T-helper 2 cell treated with Interferon-gamma antibody and Interleukin-4, amounts not matched to agents 5 μg/mL and 100 μg/mL, for 36 hours (primary cell): ENCODE measurements around the gene CHD9NB.

Experiments
- DNase-seq: peaks from one replicate; pipeline ENCODE4 v3.0.0; 2021; ENCODE audit warnings: low spot score
- H3K27ac Mint-ChIP-seq: one replicate; pipeline ENCODE4 v1.8.0; 2021; ENCODE audit warnings: mild to moderate bottlenecking, mixed read lengths
- H3K27me3 Mint-ChIP-seq: one replicate; pipeline ENCODE4 v1.8.0; 2021; ENCODE audit warnings: low read depth, mixed read lengths
- H3K36me3 Mint-ChIP-seq: one replicate; pipeline ENCODE4 v1.8.0; 2021; ENCODE audit warnings: low read depth, mixed read lengths
- H3K4me1 Mint-ChIP-seq: one replicate; pipeline ENCODE4 v1.8.0; 2021; ENCODE audit warnings: low read depth, mixed read lengths
- H3K4me3 Mint-ChIP-seq: one replicate; pipeline ENCODE4 v1.8.0; 2022; ENCODE audit warnings: mild to moderate bottlenecking, moderate library complexity, mixed read lengths
- H3K9me3 Mint-ChIP-seq: one replicate; pipeline ENCODE4 v1.8.0; 2021; ENCODE audit warnings: mixed read lengths

CHD9NB gene

DNA sequence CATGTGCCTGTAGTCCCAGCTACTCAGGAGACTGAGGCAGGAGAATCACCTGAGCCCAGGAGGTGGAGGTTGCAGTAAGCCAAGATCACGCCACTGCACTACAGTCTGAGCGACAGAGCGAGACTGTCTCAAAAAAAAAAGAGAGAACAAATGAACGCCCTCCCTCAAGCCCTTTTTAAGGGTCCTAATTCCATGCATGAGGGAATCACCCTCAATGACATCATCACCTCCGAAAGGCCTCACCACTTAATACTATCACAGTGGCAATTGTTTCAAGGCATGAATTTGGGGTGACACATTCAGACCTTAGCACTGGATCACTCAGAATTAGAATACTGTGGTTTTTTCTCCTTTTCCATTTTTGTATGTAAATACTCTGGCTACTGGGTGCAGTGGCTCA is 57.8 kb downstream of the CHD9NB start:
- no peak overlapping the region for H3K27ac Mint-ChIP-seq
- no peak for DNase-seq
- no peaks in the 10 kb centered on the region for H3K27me3 Mint-ChIP-seq
- H3K9me3 Mint-ChIP-seq: no peaks in the 10 kb centered on the region
- H3K4me3 Mint-ChIP-seq: no peak overlapping the region
- no peaks in the 10 kb centered on the region for H3K36me3 Mint-ChIP-seq
- no peaks in the 10 kb centered on the region for H3K4me1 Mint-ChIP-seq

- no peaks in the 10 kb centered on the region for H3K36me3 Mint-ChIP-seq
- no peak overlapping the region for H3K27ac Mint-ChIP-seq
- no peaks in the 10 kb centered on the region for H3K27me3 Mint-ChIP-seq
- DNase-seq: no peak
- H3K4me3 Mint-ChIP-seq: no peak overlapping the region
- H3K9me3 Mint-ChIP-seq: no peaks in the 10 kb centered on the region
- no peaks in the 10 kb centered on the region for H3K4me1 Mint-ChIP-seq
Measured at GRCh38 chr16:52993179-52993578, 59.5 kb downstream of the CHD9NB start.

DNA sequence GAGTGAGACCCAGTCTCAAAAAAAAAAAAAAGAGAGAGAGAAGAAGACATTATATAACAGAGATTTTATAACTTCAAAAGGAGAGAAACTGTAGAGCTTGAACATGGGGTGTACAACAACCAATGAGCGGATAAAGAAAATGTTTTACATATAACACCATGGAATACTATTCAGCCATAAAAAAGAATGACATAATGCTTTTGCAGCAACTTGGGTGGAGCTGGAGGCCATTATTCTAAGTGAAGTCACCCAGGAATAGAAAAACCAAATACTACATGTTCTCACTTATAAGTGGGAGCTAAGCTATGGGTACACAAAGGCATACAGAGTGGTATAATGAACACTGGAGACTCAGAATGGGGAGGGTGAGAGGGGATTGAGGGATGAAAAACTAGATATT is 61.1 kb downstream of the CHD9NB start:
- no peaks in the 10 kb centered on the region for H3K36me3 Mint-ChIP-seq
- H3K27ac Mint-ChIP-seq: no peak overlapping the region
- H3K27me3 Mint-ChIP-seq: no peaks in the 10 kb centered on the region
- no peaks in the 10 kb centered on the region for H3K4me1 Mint-ChIP-seq
- no peak overlapping the region for H3K4me3 Mint-ChIP-seq
- DNase-seq: no peak
- H3K9me3 Mint-ChIP-seq: no peaks in the 10 kb centered on the region
